ENCODE data around the gene PALLD. TPM values are rescaled to one million over a fixed set of nuclear protein-coding genes. Genes with fewer than 3 reads are reported as not detected.

Gene PALLD
- total RNA-seq, 1 donor from 2014 or later = 69.2 TPM

- no peak overlapping the region for H3K4me3 ChIP-seq (ENCODE audit: low read depth, low read length)
- peak; percentile 17 for DNase-seq (ENCODE audit: low read depth)
- no peak for TF ChIP-seq CTCF (IDR thresholded peaks at IDR 0.05; ENCODE audit: insufficient read depth, low read length, severe bottlenecking)
- H3K36me3 ChIP-seq (ENCODE audit: control insufficient read depth, insufficient read depth, low read length) = peaks cover 10% of the 10 kb centered on the region
- H3K27me3 ChIP-seq (ENCODE audit: control insufficient read depth, insufficient read depth, low read length) = no peaks in the 10 kb centered on the region
- no peak for FAIRE-seq
Measured at GRCh38 chr4:168881781-168882420, 385.0 kb downstream of the PALLD start.

GRCh38 chr4:168882650-168883233 is 385.9 kb downstream of the PALLD start:
- Histone ChIP-seq H3K27me3 (ENCODE audit: control insufficient read depth, insufficient read depth, low read length) (no peaks in the 10 kb centered on the region), H3K36me3 (ENCODE audit: control insufficient read depth, insufficient read depth, low read length) (peaks cover 10% of the 10 kb centered on the region), H3K4me3 (ENCODE audit: low read depth, low read length) (no peak overlapping the region)
- TF ChIP-seq CTCF (IDR thresholded peaks at IDR 0.05; ENCODE audit: insufficient read depth, low read length, severe bottlenecking) = no peak
- FAIRE-seq (no peak), DNase-seq (ENCODE audit: low read depth) (peak; percentile 49)

GRCh38 chr4:168883513-168883912 is 386.7 kb downstream of the PALLD start:
- no peak for TF ChIP-seq CTCF (IDR thresholded peaks at IDR 0.05; ENCODE audit: insufficient read depth, low read length, severe bottlenecking)
- DNase-seq (ENCODE audit: low read depth) (no peak), FAIRE-seq (no peak)
- Histone ChIP-seq H3K4me3 (ENCODE audit: low read depth, low read length) (no peak overlapping the region), H3K27me3 (ENCODE audit: control insufficient read depth, insufficient read depth, low read length) (no peaks in the 10 kb centered on the region), H3K36me3 (ENCODE audit: control insufficient read depth, insufficient read depth, low read length) (peaks cover 8% of the 10 kb centered on the region)

GRCh38 chr4:168884251-168885124 is 387.6 kb downstream of the PALLD start:
- no peak for TF ChIP-seq CTCF (IDR thresholded peaks at IDR 0.05; ENCODE audit: insufficient read depth, low read length, severe bottlenecking)
- no peak for FAIRE-seq

GRCh38 chr4:168885400-168885799 is 388.5 kb downstream of the PALLD start:
- peaks cover 8% of the 10 kb centered on the region for H3K36me3 ChIP-seq (ENCODE audit: control insufficient read depth, insufficient read depth, low read length)
- TF ChIP-seq CTCF (IDR thresholded peaks at IDR 0.05; ENCODE audit: insufficient read depth, low read length, severe bottlenecking) = no peak

More at GRCh38 chr4:168884251-168885124, 387.6 kb downstream of the PALLD start:
- Histone ChIP-seq H3K4me3 (ENCODE audit: low read depth, low read length) (no peak overlapping the region), H3K36me3 (ENCODE audit: control insufficient read depth, insufficient read depth, low read length) (peaks cover 7% of the 10 kb centered on the region), H3K27me3 (ENCODE audit: control insufficient read depth, insufficient read depth, low read length) (no peaks in the 10 kb centered on the region)
- DNase-seq (ENCODE audit: low read depth) = no peak

More at GRCh38 chr4:168885400-168885799, 388.5 kb downstream of the PALLD start:
- no peak for DNase-seq (ENCODE audit: low read depth)
- no peak for FAIRE-seq
- Histone ChIP-seq H3K27me3 (ENCODE audit: control insufficient read depth, insufficient read depth, low read length) (no peaks in the 10 kb centered on the region), H3K4me3 (ENCODE audit: low read depth, low read length) (no peak overlapping the region)
